HG03342 (cell line): ENCODE measurements around the gene TIMM10B.

ENCODE experiments used
- ATAC-seq: cut with Tn5 transposase; IDR thresholded peaks from one replicate; pipeline ENCODE4 v1.9.1; 2021; ENCODE audit warnings: mild to moderate bottlenecking, moderate library complexity; ENCODE audit not compliant: unreplicated experiment

The TIMM10B gene, protein sequence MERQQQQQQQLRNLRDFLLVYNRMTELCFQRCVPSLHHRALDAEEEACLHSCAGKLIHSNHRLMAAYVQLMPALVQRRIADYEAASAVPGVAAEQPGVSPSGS

DNA sequence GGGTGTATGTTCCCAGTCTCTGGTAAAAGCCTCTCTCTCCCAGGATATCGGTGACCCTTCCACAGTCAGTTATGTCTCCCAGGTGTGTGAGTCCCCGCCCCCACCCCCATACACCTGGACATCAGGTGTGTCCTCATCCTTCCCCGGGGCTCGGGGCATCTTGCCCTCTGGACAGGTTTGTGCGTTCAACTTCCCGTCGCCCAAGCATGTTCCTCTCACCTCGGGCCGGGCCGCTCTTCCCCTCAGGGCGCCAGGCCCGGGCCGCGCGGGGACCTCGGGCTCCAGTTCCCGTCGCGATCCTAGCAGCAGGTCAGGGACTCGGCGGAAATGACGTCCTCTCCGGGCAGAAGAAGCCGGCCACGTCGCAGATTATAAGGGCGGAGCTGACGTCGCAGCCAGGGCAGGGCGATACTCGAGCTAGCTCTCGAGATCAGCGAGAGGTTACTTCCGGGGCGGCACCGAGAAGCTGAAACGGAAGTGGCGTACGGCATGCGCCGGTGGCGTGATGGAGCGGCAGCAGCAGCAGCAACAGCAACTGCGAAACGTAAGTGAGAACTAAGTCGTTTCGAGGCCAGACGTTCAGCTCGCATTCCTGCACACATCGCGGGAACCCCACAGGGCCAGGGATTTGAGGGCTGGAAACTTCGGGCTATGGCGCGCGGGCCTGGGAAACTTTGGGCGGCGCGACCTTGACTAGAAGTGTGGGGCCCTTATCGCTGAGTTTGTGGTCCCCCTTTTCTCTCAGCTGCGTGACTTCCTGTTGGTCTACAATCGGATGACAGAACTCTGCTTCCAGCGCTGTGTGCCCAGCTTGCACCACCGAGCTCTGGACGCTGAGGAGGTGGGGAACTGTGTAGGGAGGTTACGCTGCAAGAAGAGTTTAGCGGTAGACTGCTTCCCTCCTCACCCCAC lies at the start of gene TIMM10B, which contains the start of gene ARFIP2:
TSS of gene TIMM10B (plus strand) at position 490 of the 912 bp plus-strand sequence. CDS start at position 506, 16 bp downstream.
TSS of gene ARFIP2 (minus strand) at position 320 of the 912 bp plus-strand sequence. CDS start 910 bp downstream, outside the sequence.
- peak; percentile 99 for ATAC-seq

DNA sequence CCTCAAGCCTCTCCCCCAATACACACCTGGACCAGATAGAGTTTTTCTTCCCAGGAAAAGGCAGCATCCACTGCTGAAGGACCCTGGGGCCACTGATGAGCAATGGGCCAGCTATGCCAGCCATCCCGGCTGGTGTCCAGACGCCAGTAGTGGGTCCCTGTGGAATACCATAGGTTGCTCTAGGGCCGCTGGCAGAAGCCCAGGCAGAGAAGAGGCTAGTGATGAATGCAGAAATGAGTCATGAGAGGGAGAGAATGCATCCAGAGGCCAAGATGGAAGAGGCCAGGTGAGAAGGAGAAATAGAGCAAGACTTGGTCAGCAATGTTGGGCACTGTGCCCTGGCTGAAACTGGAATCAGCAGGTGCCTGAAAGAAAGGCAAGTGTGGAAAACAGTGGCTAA lies 49.4 kb upstream of the TIMM10B start:
- no peak for ATAC-seq

- ATAC-seq = peak; percentile 51
These were observed 47.2 kb upstream of the TIMM10B start for GRCh38 chr11:6433998-6434660.

GRCh38 chr11:6437423-6437822 lies 43.9 kb upstream of the TIMM10B start:
- no peak for ATAC-seq

DNA sequence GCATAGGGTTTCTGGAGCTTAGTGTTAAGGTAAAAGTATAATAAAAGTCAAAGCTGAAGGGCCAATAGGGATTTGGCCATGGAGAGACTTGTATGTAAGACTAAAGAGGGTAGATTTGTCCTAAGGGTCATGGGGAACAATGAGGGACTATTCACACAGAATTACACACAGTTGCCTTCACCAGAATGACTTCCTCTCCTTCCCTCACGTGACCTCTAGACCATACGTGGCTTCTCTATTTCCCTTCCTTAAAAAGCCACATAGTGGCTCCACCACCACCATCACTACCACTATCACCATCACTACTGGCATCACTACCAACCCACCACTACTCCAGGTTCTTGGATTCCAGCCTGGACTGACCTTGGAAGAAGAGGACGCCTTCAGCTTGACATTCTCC lies 43.3 kb upstream of the TIMM10B start:
- no peak for ATAC-seq

- no peak for ATAC-seq
These were observed 42.2 kb upstream of the TIMM10B start for GRCh38 chr11:6438979-6439571.

- ATAC-seq = no peak
These were observed 40.4 kb upstream of the TIMM10B start, which contains the start of gene HPX for GRCh38 chr11:6440906-6441358. Gene HPX (minus strand): TSS chr11:6440987. CDS start chr11:6440963, 24 bp downstream.

DNA sequence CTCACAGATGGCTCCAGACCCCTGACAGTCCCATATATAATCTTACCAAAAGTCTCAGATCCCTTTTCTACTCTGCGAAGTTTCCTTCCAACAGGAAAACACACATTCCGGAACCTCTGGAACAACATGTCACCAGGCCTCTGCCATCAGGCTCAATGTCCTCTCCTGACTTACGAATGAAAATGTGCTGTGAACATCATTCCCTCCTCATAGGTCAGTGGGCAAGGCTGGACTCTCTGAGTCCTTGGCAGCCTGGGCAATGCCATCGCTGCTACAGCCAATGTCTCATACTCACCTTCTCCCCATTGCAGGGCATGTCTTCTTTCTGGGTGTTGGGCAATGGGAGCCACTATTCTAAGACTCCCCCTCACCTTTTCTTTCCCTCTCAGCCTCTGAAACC lies 38.9 kb upstream of the TIMM10B start:
- no peak for ATAC-seq

- peak; percentile 78 for ATAC-seq
These were observed 37.9 kb upstream of the TIMM10B start for GRCh38 chr11:6443269-6444003.

DNA sequence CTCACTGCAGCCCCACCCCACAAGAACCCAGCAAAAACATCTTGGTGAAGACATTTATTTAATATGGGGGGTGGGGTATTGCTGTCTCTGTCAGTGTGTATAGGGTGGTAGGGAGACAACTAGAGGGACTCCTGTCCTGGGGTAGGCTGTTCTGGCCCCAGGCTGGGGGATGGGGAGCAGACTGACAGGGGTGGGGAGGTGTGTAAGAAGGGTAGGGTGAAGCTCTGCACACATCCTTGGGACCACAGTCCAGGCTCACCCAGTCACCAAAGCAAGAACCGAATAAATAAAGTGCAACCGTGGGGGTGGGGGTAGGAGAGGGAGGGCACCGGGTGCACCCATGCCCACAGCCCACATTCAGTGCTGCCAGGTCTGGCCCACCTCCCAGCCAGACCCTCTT lies 32.7 kb upstream of the TIMM10B start:
- no peak for ATAC-seq

DNA sequence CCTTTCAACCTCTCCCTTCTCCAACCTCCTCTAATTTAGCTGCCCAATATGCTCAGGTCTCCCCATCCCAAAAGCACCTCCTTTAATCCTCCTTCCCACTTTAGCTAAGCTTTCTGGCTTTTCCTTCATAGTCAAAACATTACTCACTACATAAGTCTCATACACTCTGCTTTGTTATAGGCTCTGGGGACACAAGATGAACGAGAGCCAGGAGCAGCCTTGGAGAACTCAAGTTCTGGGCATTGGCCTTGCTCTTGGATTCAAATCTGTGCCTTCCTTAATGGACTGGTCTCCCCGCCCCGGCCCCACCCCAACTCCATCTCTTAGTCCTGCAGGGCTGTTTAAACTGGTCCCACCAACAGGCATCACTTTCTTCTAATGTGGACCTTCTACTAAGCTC lies 29.1 kb upstream of the TIMM10B start:
- ATAC-seq = no peak

DNA sequence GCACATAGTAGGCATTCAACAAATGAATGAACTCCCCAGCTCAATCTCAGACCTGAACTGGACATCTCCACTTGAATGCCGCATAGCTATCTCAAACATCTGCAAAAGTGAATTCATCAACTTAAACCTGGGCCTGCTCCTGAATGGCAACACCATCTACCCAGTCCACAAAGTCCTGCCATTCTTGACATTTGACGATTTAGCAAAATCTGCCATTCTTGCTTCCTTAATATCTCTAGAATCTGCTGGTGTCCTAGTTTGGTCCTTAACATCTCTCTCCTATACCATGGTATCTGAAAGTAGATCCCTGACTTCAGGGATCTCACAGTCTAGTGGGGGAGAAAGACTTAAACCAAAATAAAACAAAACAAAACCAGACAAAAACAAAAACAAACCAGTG lies 28.1 kb upstream of the TIMM10B start:
- no peak for ATAC-seq

GRCh38 chr11:6455070-6455469 lies 26.2 kb upstream of the TIMM10B start:
- no peak for ATAC-seq

DNA sequence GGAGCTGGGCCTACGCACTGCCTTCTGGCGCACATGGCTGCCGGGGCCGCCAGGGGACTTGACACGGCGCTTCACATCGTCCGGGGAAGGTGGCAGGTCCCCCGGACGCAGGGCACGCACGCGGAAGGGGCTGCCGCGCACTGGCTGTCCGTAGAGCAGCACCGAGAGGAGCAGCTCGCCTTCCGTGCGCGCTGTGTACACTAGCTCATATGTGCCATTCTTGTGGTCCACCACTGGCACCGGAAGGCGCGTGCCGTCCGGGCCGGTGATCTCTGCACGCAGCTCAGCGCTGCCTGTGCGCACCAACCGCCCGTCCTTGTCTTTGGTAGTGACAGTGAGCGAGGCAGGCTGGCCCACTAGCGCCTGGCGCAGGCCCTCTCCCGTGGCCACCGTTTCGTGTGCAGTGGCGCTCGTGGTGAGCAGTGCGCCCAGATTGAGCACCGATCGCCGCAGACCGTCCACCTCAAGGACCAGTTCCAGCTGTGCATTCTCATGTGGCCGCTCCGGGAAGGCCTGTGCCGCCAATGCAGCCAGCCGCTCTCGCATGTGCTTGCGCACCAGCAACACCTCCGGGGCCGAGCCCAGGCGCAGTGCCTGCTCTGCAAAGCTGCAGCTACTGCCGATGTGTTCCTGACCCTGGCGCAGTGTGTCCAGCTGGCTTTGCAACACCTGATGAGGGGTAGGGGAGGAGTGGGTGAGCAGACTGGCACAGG lies 24.8 kb upstream of the TIMM10B start:
- ATAC-seq = no peak

GRCh38 chr11:6457581-6458320 lies 23.6 kb upstream of the TIMM10B start:
- ATAC-seq = no peak

- no peak for ATAC-seq
These were observed 22.8 kb upstream of the TIMM10B start for GRCh38 chr11:6458352-6459098.

GRCh38 chr11:6459099-6459450 lies 22.2 kb upstream of the TIMM10B start:
- no peak for ATAC-seq

DNA sequence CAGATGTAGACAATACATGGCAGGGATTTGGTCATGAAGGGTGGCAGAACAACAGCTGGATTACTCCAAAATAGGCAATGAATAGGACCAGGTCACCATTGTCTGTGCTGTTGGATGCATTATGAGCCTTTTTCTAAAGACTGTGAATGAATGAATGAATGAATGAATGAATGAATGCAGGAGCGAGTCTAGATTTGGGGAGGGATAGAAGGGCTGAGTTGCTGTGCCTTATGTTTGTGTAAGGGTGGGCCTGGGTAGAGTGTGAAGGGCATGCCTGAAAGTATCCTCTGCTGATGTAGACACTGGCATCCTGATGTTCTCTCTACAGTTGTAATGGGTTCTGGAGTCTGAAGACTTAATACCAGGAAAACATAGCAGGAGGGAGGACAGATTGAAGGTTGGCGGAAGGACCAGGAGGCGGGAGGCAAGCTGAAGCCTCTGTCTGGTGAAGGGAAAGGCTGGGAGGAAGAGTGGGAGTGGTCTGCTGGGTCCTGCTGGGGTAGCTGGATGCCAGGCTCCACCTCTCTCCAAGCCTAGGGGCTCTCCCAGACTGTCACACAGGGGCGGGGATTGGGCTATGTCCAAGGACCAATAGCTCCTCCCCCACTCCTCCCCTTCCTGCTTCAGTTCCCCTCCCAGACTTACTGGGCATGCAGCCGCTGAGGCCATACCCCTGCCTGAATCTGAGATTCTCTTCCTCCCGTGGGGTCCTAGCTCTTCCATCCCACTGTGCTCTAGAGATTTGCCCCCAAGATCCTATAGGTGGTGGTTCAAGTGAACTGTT lies 12.4 kb upstream of the TIMM10B start:
- peak; percentile 75 for ATAC-seq
